Mesothelial cell of epicardium (in vitro differentiated cells): ENCODE measurements around the gene RAB40B. TPM values are rescaled to one million over a fixed set of nuclear protein-coding genes. Genes with fewer than 3 reads are reported as not detected.
A peak's percentile ranks its signal among the peaks of the same experiment; 100 is the strongest.

Source experiments
- DNase-seq, 2 experiments: peaks; one replicate each; pipeline ENCODE4 v3.0.0; 2021; ENCODE audit warnings: low spot score in 2 of 2; ENCODE audit not compliant: unreplicated experiment in 2 of 2
- H3K27ac Mint-ChIP-seq: 2 replicates; pipeline ENCODE4 v1.8.0; 2021; ENCODE audit warnings: mixed read lengths
- H3K27me3 Mint-ChIP-seq: 2 replicates; pipeline ENCODE4 v1.8.0; 2021; ENCODE audit warnings: low read depth, mixed read lengths
- H3K36me3 Mint-ChIP-seq: 2 replicates; pipeline ENCODE4 v1.8.0; 2021; ENCODE audit warnings: mixed read lengths
- H3K4me1 Mint-ChIP-seq: 2 replicates; pipeline ENCODE4 v1.8.0; 2021; ENCODE audit warnings: mixed read lengths
- H3K4me3 Mint-ChIP-seq: 2 replicates; pipeline ENCODE4 v1.8.0; 2021; ENCODE audit warnings: mild to moderate bottlenecking, moderate library complexity, mixed read lengths
- H3K9me3 Mint-ChIP-seq: 2 replicates; pipeline ENCODE4 v1.8.0; 2021; ENCODE audit warnings: mixed read lengths
- CTCF ChIP-seq: fragments of 200-600 bp; sonication (generic); IDR thresholded peaks from one replicate; pipeline ENCODE4 v1.5.0; 2021; ENCODE audit warnings: antibody characterized with exemption; ENCODE audit not compliant: unreplicated experiment
- total RNA-seq: library from RNA; stranded (reverse); gene quantifications from 3 replicates; pipeline ENCODE4 v1.2.1, GENCODE V29; 2021

Gene RAB40B
- total RNA-seq, 1 donor from 2014 or later = 26.5 TPM

DNA sequence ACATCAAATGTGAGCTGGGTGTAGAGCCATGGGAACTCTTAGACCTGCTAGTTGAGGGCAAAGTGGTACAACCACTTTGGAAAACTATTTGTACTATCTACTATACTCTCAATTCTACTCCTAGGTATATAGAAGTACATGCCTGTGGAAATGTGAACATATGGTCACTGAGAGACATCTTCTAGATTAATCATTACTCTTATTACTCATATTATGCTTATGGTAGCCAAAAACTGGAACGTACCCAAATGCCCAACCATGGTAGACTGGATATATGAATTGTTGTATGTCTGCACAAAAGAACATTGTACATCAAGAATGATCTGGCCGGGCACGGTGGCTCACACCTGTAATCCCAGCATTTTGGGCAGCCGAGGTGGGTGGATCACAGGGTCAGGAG, 53.0 kb downstream of the RAB40B start:
- no peak for TF ChIP-seq CTCF
- peaks cover 13% of the 10 kb centered on the region for H3K4me1 Mint-ChIP-seq
- no peak for DNase-seq
- no peaks in the 10 kb centered on the region for H3K27me3 Mint-ChIP-seq
- H3K27ac Mint-ChIP-seq = peak overlapping the region; percentile 21
- H3K9me3 Mint-ChIP-seq = no peaks in the 10 kb centered on the region
- peaks cover 15% of the 10 kb centered on the region for H3K36me3 Mint-ChIP-seq
- peak overlapping the region; percentile 88 for H3K4me3 Mint-ChIP-seq

DNA sequence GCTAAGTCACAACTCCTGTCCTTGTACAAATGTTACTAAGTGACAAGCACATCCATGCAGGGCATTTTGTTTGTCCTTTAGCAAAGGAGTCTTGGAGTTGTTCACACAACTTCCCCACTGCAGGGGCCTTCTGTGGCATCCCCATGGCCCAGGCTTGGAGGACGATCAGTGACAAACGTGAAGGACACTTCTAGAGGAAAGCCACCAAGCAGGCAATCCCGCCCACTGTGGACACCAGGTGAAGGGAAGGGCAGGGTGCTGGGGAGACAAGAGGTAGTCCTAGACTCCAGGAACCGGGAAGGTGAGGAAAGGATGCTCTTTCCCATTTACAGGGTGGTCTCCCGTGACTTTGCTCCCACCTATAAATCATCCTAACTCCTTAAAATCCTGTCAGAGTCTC, 54.4 kb downstream of the RAB40B start:
- Mint-ChIP-seq H3K9me3 (no peaks in the 10 kb centered on the region), H3K4me1 (peaks cover 11% of the 10 kb centered on the region), H3K36me3 (peaks cover 23% of the 10 kb centered on the region), H3K27ac (peak overlapping the region; percentile 30), H3K27me3 (no peaks in the 10 kb centered on the region), H3K4me3 (no peak overlapping the region)
- TF ChIP-seq CTCF = no peak
- no peak for DNase-seq

DNA sequence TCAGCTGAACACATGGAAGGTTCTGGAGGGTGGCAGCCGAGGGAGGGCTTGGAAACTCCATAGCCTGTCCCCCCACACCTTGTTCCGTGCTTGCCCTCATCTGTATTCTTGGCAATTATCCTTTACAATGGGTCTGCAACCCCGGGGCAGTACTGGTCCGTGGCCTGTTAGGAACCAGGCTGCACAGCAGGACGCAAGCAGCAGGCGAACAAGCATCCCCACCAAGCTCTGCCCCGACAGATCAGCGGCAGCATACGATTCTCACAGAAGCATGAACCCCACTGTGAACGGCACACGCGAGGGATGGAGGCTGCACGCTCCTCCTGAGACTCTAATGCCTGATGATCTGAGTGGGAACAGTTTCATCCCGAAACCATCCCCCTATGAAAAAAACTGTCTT, 56.5 kb downstream of the RAB40B start:
- H3K27ac Mint-ChIP-seq = no peak overlapping the region
- H3K4me3 Mint-ChIP-seq = no peak overlapping the region
- H3K4me1 Mint-ChIP-seq = peaks cover 13% of the 10 kb centered on the region
- peaks cover 6% of the 10 kb centered on the region for H3K9me3 Mint-ChIP-seq
- no peak for DNase-seq
- TF ChIP-seq CTCF = no peak
- H3K36me3 Mint-ChIP-seq = peaks cover 34% of the 10 kb centered on the region
- H3K27me3 Mint-ChIP-seq = no peaks in the 10 kb centered on the region

DNA sequence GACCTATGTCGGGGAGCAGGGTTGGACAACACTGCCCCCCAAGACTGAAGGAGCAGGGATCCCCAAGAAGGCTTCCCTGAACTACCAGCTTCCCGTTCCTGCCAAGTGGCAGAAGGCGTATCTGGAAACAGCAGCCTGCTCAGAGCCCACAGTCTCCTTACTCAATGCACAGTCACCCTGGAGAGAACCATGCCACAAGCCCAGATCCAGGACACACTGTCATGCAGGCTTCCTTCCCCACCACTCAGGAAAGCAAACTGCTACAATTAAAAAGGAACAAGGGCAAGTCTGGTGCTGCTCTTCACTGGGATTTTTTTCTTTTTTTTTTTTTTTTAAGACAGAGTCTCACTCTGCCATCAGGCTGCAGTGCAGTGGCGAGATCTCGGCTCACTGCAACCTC, 58.5 kb downstream of the RAB40B start:
- Mint-ChIP-seq H3K4me1 (peaks cover 12% of the 10 kb centered on the region), H3K36me3 (peaks cover 38% of the 10 kb centered on the region), H3K27me3 (no peaks in the 10 kb centered on the region), H3K4me3 (no peak overlapping the region), H3K27ac (peak overlapping the region; percentile 47), H3K9me3 (peaks cover 10% of the 10 kb centered on the region)
- no peak for DNase-seq
- TF ChIP-seq CTCF = no peak

GRCh38 chr17:82639628-82640027, 58.9 kb downstream of the RAB40B start:
- H3K36me3 Mint-ChIP-seq = peaks cover 40% of the 10 kb centered on the region
- H3K27ac Mint-ChIP-seq = peak overlapping the region; percentile 55
- no peaks in the 10 kb centered on the region for H3K27me3 Mint-ChIP-seq
- no peak for TF ChIP-seq CTCF
- H3K4me3 Mint-ChIP-seq = no peak overlapping the region
- peaks cover 10% of the 10 kb centered on the region for H3K9me3 Mint-ChIP-seq
- DNase-seq = no peak
- peaks cover 14% of the 10 kb centered on the region for H3K4me1 Mint-ChIP-seq

GRCh38 chr17:82638183-82638773, 60.2 kb downstream of the RAB40B start:
- Mint-ChIP-seq H3K27me3 (no peaks in the 10 kb centered on the region), H3K4me3 (no peak overlapping the region), H3K27ac (no peak overlapping the region), H3K9me3 (peaks cover 10% of the 10 kb centered on the region), H3K4me1 (peaks cover 18% of the 10 kb centered on the region), H3K36me3 (peaks cover 39% of the 10 kb centered on the region)
- DNase-seq = no peak
- TF ChIP-seq CTCF = no peak
